ENCODE measurements around the gene FIG4.

The FIG4 gene

GRCh38 chr6:109781001-109781400 lies 89.9 kb downstream of the FIG4 start:
- no peak overlapping the region for H3K4me3 Mint-ChIP-seq
- H3K36me3 Mint-ChIP-seq: peaks cover 3% of the 10 kb centered on the region
- no peaks in the 10 kb centered on the region for H3K4me1 Mint-ChIP-seq
- no peak for DNase-seq
- H3K9me3 Mint-ChIP-seq: no peaks in the 10 kb centered on the region
- CTCF ChIA-PET: no interaction called here
- no peak overlapping the region for H3K27ac Mint-ChIP-seq
- H3K27me3 Mint-ChIP-seq: no peaks in the 10 kb centered on the region

GRCh38 chr6:109782491-109782999 lies 91.4 kb downstream of the FIG4 start:
- no peaks in the 10 kb centered on the region for H3K27me3 Mint-ChIP-seq
- no peak for DNase-seq
- CTCF ChIA-PET: interaction anchor here (0.5 kb wide), 1 partner anchor 9 kb away, joined by 3 read pairs; no protein-coding TSS in a partner anchor
- H3K36me3 Mint-ChIP-seq: peaks cover 10% of the 10 kb centered on the region
- H3K4me3 Mint-ChIP-seq: no peak overlapping the region
- H3K9me3 Mint-ChIP-seq: peaks cover 5% of the 10 kb centered on the region
- H3K27ac Mint-ChIP-seq: no peak overlapping the region
- peaks cover 12% of the 10 kb centered on the region for H3K4me1 Mint-ChIP-seq

- no peaks in the 10 kb centered on the region for H3K27me3 Mint-ChIP-seq
- H3K27ac Mint-ChIP-seq: no peak overlapping the region
- H3K36me3 Mint-ChIP-seq: peaks cover 13% of the 10 kb centered on the region
- DNase-seq: no peak
- H3K4me1 Mint-ChIP-seq: peaks cover 14% of the 10 kb centered on the region
- no peak overlapping the region for H3K4me3 Mint-ChIP-seq
- CTCF ChIA-PET: interaction anchor here (0.5 kb wide), 1 partner anchor 9 kb away, joined by 3 read pairs; no protein-coding TSS in a partner anchor
- H3K9me3 Mint-ChIP-seq: peaks cover 5% of the 10 kb centered on the region
These were observed 92.3 kb downstream of the FIG4 start for GRCh38 chr6:109783250-109783986.

GRCh38 chr6:109787312-109787711 lies 96.2 kb downstream of the FIG4 start:
- peaks cover 21% of the 10 kb centered on the region for H3K36me3 Mint-ChIP-seq
- no peak overlapping the region for H3K4me3 Mint-ChIP-seq
- H3K27me3 Mint-ChIP-seq: no peaks in the 10 kb centered on the region

GRCh38 chr6:109788687-109789086 lies 97.6 kb downstream of the FIG4 start:
- CTCF ChIA-PET: interaction anchor here (1.5 kb wide), 1 partner anchor 93 kb away, joined by 3 read pairs; no protein-coding TSS in a partner anchor
- H3K36me3 Mint-ChIP-seq: peaks cover 21% of the 10 kb centered on the region
- H3K4me1 Mint-ChIP-seq: peaks cover 14% of the 10 kb centered on the region
- no peak for DNase-seq
- H3K27me3 Mint-ChIP-seq: no peaks in the 10 kb centered on the region
- H3K27ac Mint-ChIP-seq: no peak overlapping the region
- H3K4me3 Mint-ChIP-seq: no peak overlapping the region
- peaks cover 5% of the 10 kb centered on the region for H3K9me3 Mint-ChIP-seq

More at GRCh38 chr6:109787312-109787711, 96.2 kb downstream of the FIG4 start:
- Mint-ChIP-seq H3K27ac (no peak overlapping the region), H3K4me1 (peaks cover 14% of the 10 kb centered on the region), H3K9me3 (peaks cover 5% of the 10 kb centered on the region)
- CTCF ChIA-PET: interaction anchor here (1.5 kb wide), 1 partner anchor 92 kb away, joined by 3 read pairs; no protein-coding TSS in a partner anchor
- no peak for DNase-seq

- Mint-ChIP-seq H3K4me1 (peaks cover 14% of the 10 kb centered on the region), H3K36me3 (peaks cover 21% of the 10 kb centered on the region), H3K4me3 (no peak overlapping the region), H3K9me3 (peaks cover 5% of the 10 kb centered on the region), H3K27me3 (no peaks in the 10 kb centered on the region), H3K27ac (no peak overlapping the region)
- CTCF ChIA-PET: no interaction called here
- no peak for DNase-seq
These were observed 99.0 kb downstream of the FIG4 start for GRCh38 chr6:109790131-109790530.

GRCh38 chr6:109791301-109791700 lies 100.2 kb downstream of the FIG4 start:
- Mint-ChIP-seq H3K4me1 (peaks cover 12% of the 10 kb centered on the region), H3K9me3 (peaks cover 3% of the 10 kb centered on the region), H3K27ac (no peak overlapping the region), H3K36me3 (peaks cover 16% of the 10 kb centered on the region), H3K4me3 (no peak overlapping the region), H3K27me3 (no peaks in the 10 kb centered on the region)
- CTCF ChIA-PET: no interaction called here
- no peak for DNase-seq

- Mint-ChIP-seq H3K27ac (no peak overlapping the region), H3K36me3 (peaks cover 11% of the 10 kb centered on the region), H3K9me3 (no peaks in the 10 kb centered on the region), H3K4me3 (no peak overlapping the region), H3K27me3 (no peaks in the 10 kb centered on the region), H3K4me1 (no peaks in the 10 kb centered on the region)
- CTCF ChIA-PET: no interaction called here
- DNase-seq: no peak
These were observed 101.9 kb downstream of the FIG4 start for GRCh38 chr6:109793021-109793420.

GRCh38 chr6:109793792-109794191 lies 102.7 kb downstream of the FIG4 start:
- Mint-ChIP-seq H3K4me3 (no peak overlapping the region), H3K27me3 (no peaks in the 10 kb centered on the region), H3K27ac (no peak overlapping the region), H3K9me3 (no peaks in the 10 kb centered on the region), H3K36me3 (peaks cover 8% of the 10 kb centered on the region), H3K4me1 (no peaks in the 10 kb centered on the region)
- no peak for DNase-seq
- CTCF ChIA-PET: no interaction called here

GRCh38 chr6:109794201-109794923 lies 103.3 kb downstream of the FIG4 start:
- Mint-ChIP-seq H3K27ac (no peak overlapping the region), H3K27me3 (no peaks in the 10 kb centered on the region), H3K36me3 (peaks cover 2% of the 10 kb centered on the region), H3K4me3 (no peak overlapping the region), H3K4me1 (no peaks in the 10 kb centered on the region), H3K9me3 (no peaks in the 10 kb centered on the region)
- CTCF ChIA-PET: interaction anchor here (1.6 kb wide), 1 partner anchor 245 kb away, joined by 3 read pairs; no protein-coding TSS in a partner anchor
- no peak for DNase-seq

- CTCF ChIA-PET: interaction anchor here (1.6 kb wide), 1 partner anchor 244 kb away, joined by 3 read pairs; no protein-coding TSS in a partner anchor
- peaks cover 1% of the 10 kb centered on the region for H3K36me3 Mint-ChIP-seq
- no peaks in the 10 kb centered on the region for H3K27me3 Mint-ChIP-seq
- DNase-seq: no peak
- no peak overlapping the region for H3K27ac Mint-ChIP-seq
- no peaks in the 10 kb centered on the region for H3K4me1 Mint-ChIP-seq
- H3K9me3 Mint-ChIP-seq: no peaks in the 10 kb centered on the region
- no peak overlapping the region for H3K4me3 Mint-ChIP-seq
These were observed 105.0 kb downstream of the FIG4 start for GRCh38 chr6:109795994-109796555.

- H3K27ac Mint-ChIP-seq: no peak overlapping the region
- CTCF ChIA-PET: interaction anchor here (2.0 kb wide), 1 partner anchor 241 kb away, joined by 5 read pairs; no protein-coding TSS in a partner anchor
- no peak for DNase-seq
- no peaks in the 10 kb centered on the region for H3K4me1 Mint-ChIP-seq
- no peaks in the 10 kb centered on the region for H3K36me3 Mint-ChIP-seq
- no peak overlapping the region for H3K4me3 Mint-ChIP-seq
- H3K27me3 Mint-ChIP-seq: no peaks in the 10 kb centered on the region
- H3K9me3 Mint-ChIP-seq: no peaks in the 10 kb centered on the region
These were observed 108.0 kb downstream of the FIG4 start for GRCh38 chr6:109799129-109799528.

- DNase-seq: no peak
- Mint-ChIP-seq H3K36me3 (no peaks in the 10 kb centered on the region), H3K4me3 (no peak overlapping the region), H3K4me1 (no peaks in the 10 kb centered on the region), H3K27me3 (no peaks in the 10 kb centered on the region), H3K27ac (no peak overlapping the region), H3K9me3 (no peaks in the 10 kb centered on the region)
- CTCF ChIA-PET: interaction anchor here (2.0 kb wide), 1 partner anchor 240 kb away, joined by 5 read pairs; no protein-coding TSS in a partner anchor
These were observed 108.6 kb downstream of the FIG4 start for GRCh38 chr6:109799664-109800063.

GRCh38 chr6:109800771-109801170 lies 109.7 kb downstream of the FIG4 start:
- H3K4me1 Mint-ChIP-seq: no peaks in the 10 kb centered on the region
- H3K36me3 Mint-ChIP-seq: no peaks in the 10 kb centered on the region
- no peak overlapping the region for H3K27ac Mint-ChIP-seq
- no peak overlapping the region for H3K4me3 Mint-ChIP-seq
- DNase-seq: no peak
- CTCF ChIA-PET: no interaction called here
- H3K27me3 Mint-ChIP-seq: no peaks in the 10 kb centered on the region
- no peaks in the 10 kb centered on the region for H3K9me3 Mint-ChIP-seq

Measured in activated naive CD4-positive, alpha-beta T cell treated with anti-CD3 and anti-CD28 coated beads, Interleukin-2, amount 10 ng/mL, durations not matched to agents 7 days and 5 days (primary cell).